ENCODE data around the gene ZNF217. TPM values are rescaled to one million over a fixed set of nuclear protein-coding genes. Genes with fewer than 3 reads are reported as not detected.
"Not testable (repeated sequence)": the region's sequence is repeated elsewhere in the genome, so short reads cannot be mapped to it uniquely, and the experiment has no call there.

The ZNF217 gene
- total RNA-seq, 1 donor from 2014 or later, result 44.8 TPM

GRCh38 chr20:53606364-53606985 lies 12.8 kb upstream of the ZNF217 start:
- TF ChIP-seq, protein P1, sequence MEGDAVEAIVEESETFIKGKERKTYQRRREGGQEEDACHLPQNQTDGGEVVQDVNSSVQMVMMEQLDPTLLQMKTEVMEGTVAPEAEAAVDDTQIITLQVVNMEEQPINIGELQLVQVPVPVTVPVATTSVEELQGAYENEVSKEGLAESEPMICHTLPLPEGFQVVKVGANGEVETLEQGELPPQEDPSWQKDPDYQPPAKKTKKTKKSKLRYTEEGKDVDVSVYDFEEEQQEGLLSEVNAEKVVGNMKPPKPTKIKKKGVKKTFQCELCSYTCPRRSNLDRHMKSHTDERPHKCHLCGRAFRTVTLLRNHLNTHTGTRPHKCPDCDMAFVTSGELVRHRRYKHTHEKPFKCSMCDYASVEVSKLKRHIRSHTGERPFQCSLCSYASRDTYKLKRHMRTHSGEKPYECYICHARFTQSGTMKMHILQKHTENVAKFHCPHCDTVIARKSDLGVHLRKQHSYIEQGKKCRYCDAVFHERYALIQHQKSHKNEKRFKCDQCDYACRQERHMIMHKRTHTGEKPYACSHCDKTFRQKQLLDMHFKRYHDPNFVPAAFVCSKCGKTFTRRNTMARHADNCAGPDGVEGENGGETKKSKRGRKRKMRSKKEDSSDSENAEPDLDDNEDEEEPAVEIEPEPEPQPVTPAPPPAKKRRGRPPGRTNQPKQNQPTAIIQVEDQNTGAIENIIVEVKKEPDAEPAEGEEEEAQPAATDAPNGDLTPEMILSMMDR (IDR thresholded peaks at IDR 0.05), result no peak

DNA sequence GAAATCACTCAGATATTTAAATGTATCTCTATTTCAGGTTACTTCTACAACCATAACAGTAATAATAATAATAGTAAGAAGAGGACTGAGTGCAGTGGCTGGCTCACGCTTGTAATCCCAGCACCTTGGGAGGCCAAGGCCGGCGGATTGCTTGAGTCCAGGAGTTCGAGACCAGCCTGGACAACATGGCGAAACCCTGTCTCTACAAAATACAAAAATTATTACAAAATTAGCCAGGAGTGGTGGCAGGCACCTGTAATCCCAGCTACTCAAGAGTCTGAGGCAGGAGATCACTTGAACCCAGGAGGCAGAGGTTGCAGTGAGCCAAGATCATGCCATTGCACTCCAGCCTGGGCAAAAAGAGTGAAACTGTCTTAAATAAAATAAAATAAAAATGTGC lies 11.8 kb upstream of the ZNF217 start:
- not testable (repeated sequence) for ATAC-seq, H3K9me3 ChIP-seq

More at GRCh38 chr20:53606364-53606985, 12.8 kb upstream of the ZNF217 start:
- Histone ChIP-seq H3K36me3 (no peaks in the 10 kb centered on the region), H3K9me3 (no peaks in the 10 kb centered on the region), H3K4me1 (peaks cover 26% of the 10 kb centered on the region), H3K27ac (no peak overlapping the region), H3K27me3 (ENCODE audit: low read depth) (no peaks in the 10 kb centered on the region), H3K4me3 (no peak overlapping the region)
- ATAC-seq, result no peak
- intact Hi-C loops (cut with DNase I), result no loop called here
- DNase-seq, result no peak

GRCh38 chr20:53604846-53605245 lies 11.2 kb upstream of the ZNF217 start:
- DNase-seq; H3K27ac ChIP-seq; ATAC-seq; intact Hi-C loops (cut with DNase I); H3K4me3 ChIP-seq; H3K27me3 ChIP-seq (ENCODE audit: low read depth); H3K9me3 ChIP-seq; H3K36me3 ChIP-seq: not testable (repeated sequence)
- peaks cover 15% of the 10 kb centered on the region for H3K4me1 ChIP-seq

More for the DNA sequence above, 11.8 kb upstream of the ZNF217 start:
- intact Hi-C loops (cut with DNase I); H3K27me3 ChIP-seq (ENCODE audit: low read depth); H3K27ac ChIP-seq; H3K36me3 ChIP-seq; DNase-seq; H3K4me3 ChIP-seq: not testable (repeated sequence)
- peaks cover 20% of the 10 kb centered on the region for H3K4me1 ChIP-seq

DNA sequence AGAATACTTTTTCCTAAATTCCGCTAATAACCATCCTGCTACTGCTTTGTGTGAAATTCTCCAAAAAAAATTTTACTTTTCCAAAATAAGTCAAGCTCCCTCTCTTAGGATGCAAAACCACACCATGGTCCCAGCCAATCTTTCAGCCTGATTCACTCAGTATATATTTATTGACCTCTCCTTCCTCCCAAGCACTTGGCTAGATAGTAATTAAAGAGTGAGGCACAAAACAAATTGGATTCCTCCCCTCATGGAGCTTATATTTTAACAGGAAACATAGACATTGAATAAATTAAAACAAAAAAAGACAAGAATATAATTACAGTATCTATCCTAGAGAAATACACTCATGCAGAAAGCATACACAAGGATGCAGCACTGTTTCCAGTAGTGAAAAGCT lies 9.0 kb upstream of the ZNF217 start:
- DNase-seq, result no peak
- intact Hi-C loops (cut with DNase I), result no loop called here
- H3K4me3 ChIP-seq, result no peak overlapping the region
- no peaks in the 10 kb centered on the region for H3K27me3 ChIP-seq (ENCODE audit: low read depth)
- peaks cover 1% of the 10 kb centered on the region for H3K4me1 ChIP-seq
- ATAC-seq, result no peak
- no peak overlapping the region for H3K27ac ChIP-seq
- H3K9me3 ChIP-seq, result no peaks in the 10 kb centered on the region
- no peaks in the 10 kb centered on the region for H3K36me3 ChIP-seq
- TF ChIP-seq, protein P1 (IDR thresholded peaks at IDR 0.05), result no peak

DNA sequence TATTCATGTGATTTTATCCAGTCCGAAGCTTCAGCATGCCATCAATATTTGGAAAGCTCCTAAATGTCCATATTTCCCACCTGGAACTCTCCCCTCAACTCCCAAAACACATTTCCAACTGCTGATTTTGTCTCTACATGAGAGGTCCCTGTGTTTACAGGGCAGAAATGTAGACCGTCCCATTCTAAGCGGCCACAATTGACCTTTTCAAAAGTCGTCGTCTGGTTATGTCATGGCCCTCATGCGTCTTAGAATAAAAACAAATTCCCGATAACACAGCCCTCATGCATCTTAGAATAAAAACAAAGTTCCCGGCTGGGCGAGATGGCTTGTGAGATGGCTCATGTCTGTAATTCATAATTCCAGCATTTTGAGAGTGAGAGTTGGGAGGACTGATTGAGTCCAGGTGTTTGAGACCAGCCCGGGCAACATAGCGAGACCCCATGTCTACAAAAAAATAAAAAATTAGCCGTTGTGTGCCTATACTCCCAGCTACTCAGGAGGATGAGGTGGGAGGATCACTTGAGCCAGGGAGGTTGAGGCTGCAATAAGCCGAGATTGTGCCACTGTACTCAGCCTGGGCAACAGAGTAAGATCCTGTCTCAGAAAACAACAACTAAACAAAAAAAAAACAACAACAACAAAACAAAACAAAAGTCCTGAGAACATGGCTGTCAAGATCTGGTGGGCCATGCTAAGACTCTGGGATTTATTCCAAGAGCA lies 6.4 kb upstream of the ZNF217 start:
- no peak for ATAC-seq
- H3K4me3 ChIP-seq, result no peak overlapping the region
- no peaks in the 10 kb centered on the region for H3K9me3 ChIP-seq
- DNase-seq, result no peak
- no peak overlapping the region for H3K27ac ChIP-seq
- H3K4me1 ChIP-seq, result peaks cover 14% of the 10 kb centered on the region
- no peaks in the 10 kb centered on the region for H3K27me3 ChIP-seq (ENCODE audit: low read depth)
- intact Hi-C loops (cut with DNase I), result no loop called here
- no peaks in the 10 kb centered on the region for H3K36me3 ChIP-seq
- TF ChIP-seq, protein P1 (IDR thresholded peaks at IDR 0.05), result no peak

DNA sequence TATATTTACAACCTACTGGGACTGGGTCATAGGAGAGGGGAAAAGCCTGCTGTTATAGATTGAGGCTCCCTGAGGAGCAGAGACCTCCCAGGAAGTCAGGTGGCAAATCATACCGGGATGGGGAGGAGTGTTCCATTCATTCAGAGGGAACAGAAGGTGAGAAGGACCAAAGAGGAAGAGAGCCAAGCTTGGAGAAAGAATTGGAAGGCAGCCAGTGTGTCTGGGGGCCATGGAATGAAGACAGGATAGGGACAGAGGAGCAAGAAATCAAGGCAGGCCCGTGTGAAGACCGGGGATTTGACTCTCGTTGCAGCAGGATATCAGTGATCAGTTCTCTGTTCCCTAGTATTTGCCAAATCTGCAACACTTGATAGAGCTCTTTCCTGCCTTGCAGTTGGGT lies 5.7 kb upstream of the ZNF217 start:
- TF ChIP-seq, protein P1 (IDR thresholded peaks at IDR 0.05), result no peak
- ATAC-seq (no peak), DNase-seq (no peak)
- intact Hi-C loops (cut with DNase I), result no loop called here
- Histone ChIP-seq H3K9me3 (no peaks in the 10 kb centered on the region), H3K27ac (no peak overlapping the region), H3K4me1 (peaks cover 14% of the 10 kb centered on the region), H3K27me3 (ENCODE audit: low read depth) (no peaks in the 10 kb centered on the region), H3K36me3 (no peaks in the 10 kb centered on the region), H3K4me3 (no peak overlapping the region)
